Adrenal gland (tissue), 5 donors: ENCODE measurements around the gene MAP4.

Experiments
- POLR2A ChIP-seq, 2 donors: fragments of 450-650 bp; IDR thresholded peaks; one replicate each; pipeline ENCODE4 v1.6.1; 2017; ENCODE audit warnings: antibody characterized with exemption in 2 of 2, mild to moderate bottlenecking in 2 of 2, moderate library complexity in 1 of 2
- TF ChIP-seq, protein P1 (sequence below), 6 experiments: fragments of 450-650 bp in 4 of 6; fragments of 200-600 bp in 2 of 6; sonication (generic) in 1 of 6; IDR thresholded peaks; 1 replicate in 5 of 6; 2 replicates in 1 of 6; pipeline versions ENCODE4 v1.5.1 to v1.8.0; 2016 to 2021; ENCODE audit warnings: antibody characterized with exemption in 6 of 6, mild to moderate bottlenecking in 2 of 6, moderate library complexity in 1 of 6
- donor health status: DM: no; HTN: no; CAD: no.

DNA sequence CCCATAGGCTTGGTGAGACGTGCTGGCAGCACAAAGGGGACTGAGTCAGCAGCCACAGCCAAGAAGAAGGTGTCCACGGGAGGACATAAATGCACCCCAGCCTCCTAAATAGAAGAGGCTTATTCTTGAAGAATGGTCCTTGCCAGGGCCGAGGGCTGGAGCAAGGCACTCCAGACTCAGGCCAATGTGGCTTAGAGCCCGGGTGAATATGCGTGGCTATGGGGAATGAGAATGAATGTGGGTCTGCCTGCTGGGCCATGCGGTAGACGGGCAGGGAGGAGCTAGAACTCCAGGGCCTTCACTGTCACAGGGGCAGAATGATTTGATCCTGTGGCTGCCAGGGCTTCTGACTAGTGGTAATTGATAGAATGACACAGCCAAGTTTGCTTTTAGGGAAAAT, 179.2 kb downstream of the MAP4 start:
- TF ChIP-seq, protein P1, sequence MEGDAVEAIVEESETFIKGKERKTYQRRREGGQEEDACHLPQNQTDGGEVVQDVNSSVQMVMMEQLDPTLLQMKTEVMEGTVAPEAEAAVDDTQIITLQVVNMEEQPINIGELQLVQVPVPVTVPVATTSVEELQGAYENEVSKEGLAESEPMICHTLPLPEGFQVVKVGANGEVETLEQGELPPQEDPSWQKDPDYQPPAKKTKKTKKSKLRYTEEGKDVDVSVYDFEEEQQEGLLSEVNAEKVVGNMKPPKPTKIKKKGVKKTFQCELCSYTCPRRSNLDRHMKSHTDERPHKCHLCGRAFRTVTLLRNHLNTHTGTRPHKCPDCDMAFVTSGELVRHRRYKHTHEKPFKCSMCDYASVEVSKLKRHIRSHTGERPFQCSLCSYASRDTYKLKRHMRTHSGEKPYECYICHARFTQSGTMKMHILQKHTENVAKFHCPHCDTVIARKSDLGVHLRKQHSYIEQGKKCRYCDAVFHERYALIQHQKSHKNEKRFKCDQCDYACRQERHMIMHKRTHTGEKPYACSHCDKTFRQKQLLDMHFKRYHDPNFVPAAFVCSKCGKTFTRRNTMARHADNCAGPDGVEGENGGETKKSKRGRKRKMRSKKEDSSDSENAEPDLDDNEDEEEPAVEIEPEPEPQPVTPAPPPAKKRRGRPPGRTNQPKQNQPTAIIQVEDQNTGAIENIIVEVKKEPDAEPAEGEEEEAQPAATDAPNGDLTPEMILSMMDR (IDR thresholded peaks at IDR 0.05) = no peak
- no peak for TF ChIP-seq POLR2A (IDR thresholded peaks at IDR 0.05)
